GM12874 (cell line): ENCODE results near the gene IL4.
A peak's percentile ranks its signal among the peaks of the same experiment; 100 is the strongest.

ENCODE experiments used
- TF ChIP-seq, protein P1 (sequence below): IDR thresholded peaks from 2 replicates; pipeline ENCODE4 v1.5.1; 2011; ENCODE audit warnings: low read depth, mild to moderate bottlenecking, control low read depth, low read length, moderate library complexity; ENCODE audit not compliant: insufficient read depth

The IL4 gene

DNA sequence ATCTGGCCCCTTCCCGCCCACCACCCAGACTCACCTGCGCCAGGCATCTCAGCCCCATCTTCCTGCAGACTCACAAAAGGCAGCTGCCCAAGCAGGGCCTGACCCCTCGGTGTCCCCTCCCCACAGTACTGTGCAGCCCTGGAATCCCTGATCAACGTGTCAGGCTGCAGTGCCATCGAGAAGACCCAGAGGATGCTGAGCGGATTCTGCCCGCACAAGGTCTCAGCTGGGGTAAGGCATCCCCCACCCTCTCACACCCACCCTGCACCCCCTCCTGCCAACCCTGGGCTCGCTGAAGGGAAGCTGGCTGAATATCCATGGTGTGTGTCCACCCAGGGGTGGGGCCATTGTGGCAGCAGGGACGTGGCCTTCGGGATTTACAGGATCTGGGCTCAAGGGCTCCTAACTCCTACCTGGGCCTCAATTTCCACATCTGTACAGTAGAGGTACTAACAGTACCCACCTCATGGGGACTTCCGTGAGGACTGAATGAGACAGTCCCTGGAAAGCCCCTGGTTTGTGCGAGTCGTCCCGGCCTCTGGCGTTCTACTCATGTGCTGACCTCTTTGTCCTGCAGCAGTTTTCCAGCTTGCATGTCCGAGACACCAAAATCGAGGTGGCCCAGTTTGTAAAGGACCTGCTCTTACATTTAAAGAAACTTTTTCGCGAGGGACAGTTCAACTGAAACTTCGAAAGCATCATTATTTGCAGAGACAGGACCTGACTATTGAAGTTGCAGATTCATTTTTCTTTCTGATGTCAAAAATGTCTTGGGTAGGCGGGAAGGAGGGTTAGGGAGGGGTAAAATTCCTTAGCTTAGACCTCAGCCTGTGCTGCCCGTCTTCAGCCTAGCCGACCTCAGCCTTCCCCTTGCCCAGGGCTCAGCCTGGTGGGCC is 13.9 kb upstream of the IL4 start:
- TF ChIP-seq, protein P1, sequence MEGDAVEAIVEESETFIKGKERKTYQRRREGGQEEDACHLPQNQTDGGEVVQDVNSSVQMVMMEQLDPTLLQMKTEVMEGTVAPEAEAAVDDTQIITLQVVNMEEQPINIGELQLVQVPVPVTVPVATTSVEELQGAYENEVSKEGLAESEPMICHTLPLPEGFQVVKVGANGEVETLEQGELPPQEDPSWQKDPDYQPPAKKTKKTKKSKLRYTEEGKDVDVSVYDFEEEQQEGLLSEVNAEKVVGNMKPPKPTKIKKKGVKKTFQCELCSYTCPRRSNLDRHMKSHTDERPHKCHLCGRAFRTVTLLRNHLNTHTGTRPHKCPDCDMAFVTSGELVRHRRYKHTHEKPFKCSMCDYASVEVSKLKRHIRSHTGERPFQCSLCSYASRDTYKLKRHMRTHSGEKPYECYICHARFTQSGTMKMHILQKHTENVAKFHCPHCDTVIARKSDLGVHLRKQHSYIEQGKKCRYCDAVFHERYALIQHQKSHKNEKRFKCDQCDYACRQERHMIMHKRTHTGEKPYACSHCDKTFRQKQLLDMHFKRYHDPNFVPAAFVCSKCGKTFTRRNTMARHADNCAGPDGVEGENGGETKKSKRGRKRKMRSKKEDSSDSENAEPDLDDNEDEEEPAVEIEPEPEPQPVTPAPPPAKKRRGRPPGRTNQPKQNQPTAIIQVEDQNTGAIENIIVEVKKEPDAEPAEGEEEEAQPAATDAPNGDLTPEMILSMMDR, result no peak

DNA sequence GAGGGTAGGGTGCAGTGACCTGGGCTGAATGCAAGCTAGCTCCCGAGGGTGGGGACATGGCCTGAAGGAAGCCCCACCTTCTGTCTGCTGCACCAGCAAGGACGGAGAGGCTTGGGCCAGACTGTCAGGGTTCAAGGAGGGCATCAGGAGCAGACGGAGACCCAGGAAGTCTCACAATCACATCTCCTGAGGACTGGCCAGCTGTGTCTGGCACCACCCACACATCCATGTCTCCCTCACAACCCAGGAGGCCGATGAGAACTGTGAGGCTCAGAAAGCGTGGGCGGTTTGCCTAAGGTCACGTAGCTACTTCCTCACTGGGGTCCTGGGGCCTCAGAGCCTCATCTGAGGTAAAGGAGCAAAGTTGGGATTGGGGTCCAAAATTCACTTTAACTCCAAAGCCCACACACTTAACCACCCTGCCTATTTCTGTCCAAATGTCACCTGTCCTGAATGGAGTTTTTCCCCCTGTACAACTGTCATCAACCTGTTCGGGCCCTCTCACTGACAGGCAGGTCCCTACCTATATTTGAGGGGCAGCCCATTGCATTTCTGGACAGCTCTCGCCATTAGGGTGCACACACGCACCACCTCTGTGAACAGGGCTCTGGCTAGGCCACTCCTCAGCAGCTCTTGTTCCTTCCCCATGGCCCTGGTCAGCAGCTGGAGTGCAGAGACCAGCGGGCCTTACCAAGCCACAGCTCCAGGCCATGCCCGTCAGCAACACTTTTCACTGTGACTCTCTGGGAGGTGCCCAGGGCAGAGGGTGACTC is 12.4 kb upstream of the IL4 start:
- TF ChIP-seq, protein P1, result 0 out of 2 replicates have a peak, but pooled peaks have one; percentile 23

DNA sequence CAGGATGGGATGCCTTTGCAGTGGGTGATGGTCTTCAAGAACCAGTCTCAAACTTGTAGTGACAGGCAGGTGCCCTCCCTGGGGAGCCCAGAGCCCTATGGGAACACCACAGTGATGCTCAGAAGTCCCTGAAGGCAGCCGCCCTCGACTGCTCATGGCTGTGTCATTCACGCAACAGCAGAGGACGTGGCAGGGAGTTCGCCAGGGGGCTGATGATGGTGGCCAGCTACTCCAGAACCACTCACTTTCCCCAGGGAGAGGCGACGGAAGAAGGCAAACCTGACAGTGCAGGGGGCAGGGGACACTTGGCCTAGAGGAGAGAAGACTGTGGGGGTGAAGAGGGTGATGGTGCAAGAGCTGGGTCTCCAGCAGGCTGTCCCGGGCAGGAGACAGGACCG is 11.8 kb upstream of the IL4 start:
- TF ChIP-seq, protein P1, result no peak

DNA sequence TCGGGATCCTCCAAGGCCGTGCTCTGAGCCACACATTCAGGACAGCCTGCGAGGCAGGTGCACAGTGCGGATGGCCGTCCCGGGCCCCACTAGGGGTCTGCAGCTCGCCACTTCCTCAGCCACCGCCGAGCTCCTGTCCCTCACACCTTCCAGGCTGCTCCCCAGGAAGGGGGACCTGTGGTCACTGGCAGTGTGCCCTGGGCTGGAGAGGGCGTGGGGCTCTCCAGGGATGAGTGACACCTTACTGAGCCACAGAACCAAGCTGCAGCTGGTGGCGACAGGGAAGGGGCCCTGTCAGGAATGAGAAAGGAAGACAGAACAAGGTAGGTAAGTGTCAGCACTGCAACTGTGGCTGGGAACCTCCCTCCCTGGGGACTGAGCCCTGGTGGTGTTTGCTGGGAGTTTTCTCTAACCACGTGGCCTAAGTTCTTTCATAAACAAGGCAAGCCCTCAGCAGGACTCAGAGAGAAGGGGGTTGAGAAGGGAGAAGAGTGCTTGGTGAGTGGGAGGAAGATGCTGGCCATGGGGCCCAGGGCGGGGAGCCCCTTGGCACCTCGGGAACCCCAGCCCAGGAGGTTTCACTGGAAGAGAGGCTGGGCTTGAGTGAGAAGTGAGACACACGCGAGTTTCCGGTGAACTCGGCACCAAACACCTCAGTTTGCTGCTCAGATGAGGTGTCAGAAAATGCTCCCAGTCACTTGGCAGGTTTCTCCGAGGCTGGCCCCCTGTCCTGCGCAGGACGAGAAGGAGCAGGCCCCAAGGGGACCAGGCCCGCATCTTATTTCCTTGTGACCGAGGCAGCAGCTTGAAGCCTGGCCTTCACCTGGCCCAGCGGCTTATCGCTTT is 10.6 kb upstream of the IL4 start:
- TF ChIP-seq, protein P1, result no peak

DNA sequence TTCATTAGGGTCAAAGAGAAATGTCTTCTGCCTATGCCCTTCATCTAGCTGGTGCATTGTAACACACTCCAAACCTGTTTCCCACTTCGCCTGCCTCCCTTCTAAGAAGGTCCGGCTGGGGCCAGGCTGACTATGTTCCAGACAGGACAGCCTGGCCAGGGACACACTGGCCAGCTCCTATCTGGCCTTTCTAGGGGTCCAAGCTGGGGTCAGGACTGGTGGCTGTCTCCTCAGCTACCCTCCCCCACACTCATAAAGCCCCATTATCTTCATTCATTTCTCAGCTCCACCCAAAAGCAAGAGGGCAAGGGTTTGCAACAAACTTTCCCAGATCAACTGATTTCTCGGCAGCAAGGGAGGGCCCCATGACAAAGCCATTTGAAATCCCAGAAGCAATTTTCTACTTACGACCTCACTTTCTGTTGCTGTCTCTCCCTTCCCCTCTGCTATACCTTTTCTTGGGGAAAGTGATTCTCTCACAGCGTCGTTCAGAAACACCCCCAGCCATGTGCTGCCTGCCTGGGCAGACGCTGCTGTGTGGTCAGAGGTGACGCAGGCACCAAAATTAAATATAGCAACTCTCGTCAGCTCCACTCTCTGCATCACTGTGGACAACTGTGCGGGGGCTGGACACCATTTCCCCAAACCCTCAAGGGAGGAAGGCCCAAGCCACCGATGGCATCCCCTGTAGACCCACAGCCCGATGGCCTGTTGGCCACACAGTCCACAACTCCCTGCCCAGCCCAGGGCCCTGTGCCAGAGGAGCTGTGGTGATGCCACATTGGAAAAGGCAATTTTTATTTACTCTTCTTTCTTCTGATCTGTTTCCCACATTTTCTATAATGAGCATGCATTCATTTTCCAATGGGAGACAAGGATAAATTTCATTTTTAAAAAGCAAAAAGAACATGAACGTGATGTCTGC is 9.8 kb upstream of the IL4 start:
- TF ChIP-seq, protein P1, result no peak

DNA sequence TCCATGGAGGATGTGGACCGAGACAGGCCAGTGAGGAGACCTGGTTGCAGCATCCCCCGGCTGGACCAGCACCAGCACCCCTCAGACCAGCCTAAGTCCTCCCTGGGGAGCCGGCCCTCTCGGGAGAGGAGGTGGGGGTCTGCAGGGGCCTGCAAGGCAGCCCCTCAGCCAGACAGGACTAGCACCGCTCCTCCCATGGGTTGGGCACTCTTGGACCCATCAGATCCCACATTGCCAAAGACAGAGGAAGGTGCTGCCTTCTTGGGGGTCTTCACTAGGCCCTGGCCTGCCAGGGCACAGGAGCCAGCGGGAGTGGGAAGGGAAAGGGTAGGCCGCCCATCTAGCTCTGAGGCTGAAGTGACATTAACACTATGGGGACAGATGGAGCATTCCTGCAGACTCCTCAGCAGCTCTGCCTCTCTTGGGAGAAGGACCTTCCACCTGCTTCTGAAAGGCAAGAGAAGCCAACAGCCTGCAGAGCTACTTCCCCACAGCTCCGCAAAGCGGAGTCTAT is 9.0 kb upstream of the IL4 start:
- TF ChIP-seq, protein P1, result no peak
